ENCODE data around the gene SHLD1. TPM values are rescaled to one million over a fixed set of nuclear protein-coding genes. Genes with fewer than 3 reads are reported as not detected.

SHLD1 gene
- total and polyA plus RNA-seq, 7 donors = 0.99 to 18.7 (median 5.4) TPM

GRCh38 chr20:5859608-5860007 is 109.4 kb downstream of the SHLD1 start:
- no peaks in the 10 kb centered on the region for H3K27me3 ChIP-seq
- DNase-seq = no peak
- H3K4me1 ChIP-seq = peaks cover 0 to 9% (median 3%) of the 10 kb centered on the region in 4 donors
- H3K9me3 ChIP-seq = no peaks in the 10 kb centered on the region
- 95 to 96% methylated on average over 5 of the region's 5 CpGs for WGBS, 2 donors
- H3K4me3 ChIP-seq = no peak overlapping the region
- no peaks in the 10 kb centered on the region for H3K36me3 ChIP-seq
- no peak for TF ChIP-seq EP300 (IDR thresholded peaks at IDR 0.05)
- TF ChIP-seq POLR2AphosphoS5 (IDR thresholded peaks at IDR 0.05) = no peak
- TF ChIP-seq CTCF (IDR thresholded peaks at IDR 0.05) = no peak
- no peak for TF ChIP-seq POLR2A (IDR thresholded peaks at IDR 0.05)
- no peak overlapping the region for H3K27ac ChIP-seq
- intact Hi-C loops (cut with DNase I) = no loop called here

GRCh38 chr20:5862703-5863039 is 112.5 kb downstream of the SHLD1 start:
- 62 to 78% methylated on average over 3 of the region's 3 CpGs for WGBS, 2 donors
- Histone ChIP-seq H3K27ac (no peak overlapping the region), H3K27me3 (no peaks in the 10 kb centered on the region), H3K36me3 (no peaks in the 10 kb centered on the region), H3K4me1 (peaks cover 0 to 10% (median 4%) of the 10 kb centered on the region in 4 donors), H3K9me3 (no peaks in the 10 kb centered on the region), H3K4me3 (no peak overlapping the region)
- intact Hi-C loops (cut with DNase I) = no loop called here
- DNase-seq = no peak
- TF ChIP-seq POLR2A (IDR thresholded peaks at IDR 0.05) = no peak
- no peak for TF ChIP-seq POLR2AphosphoS5 (IDR thresholded peaks at IDR 0.05)
- no peak for TF ChIP-seq CTCF (IDR thresholded peaks at IDR 0.05)
- no peak for TF ChIP-seq EP300 (IDR thresholded peaks at IDR 0.05)

GRCh38 chr20:5863040-5863833 is 113.0 kb downstream of the SHLD1 start:
- intact Hi-C loops (cut with DNase I) = no loop called here
- 81 to 91% methylated on average over 12 of the region's 12 CpGs for WGBS, 2 donors
- Histone ChIP-seq H3K27me3 (no peaks in the 10 kb centered on the region), H3K36me3 (no peaks in the 10 kb centered on the region), H3K4me1 (peaks cover 0 to 10% (median 4%) of the 10 kb centered on the region in 4 donors), H3K4me3 (no peak overlapping the region), H3K9me3 (no peaks in the 10 kb centered on the region), H3K27ac (peak overlapping the region in 1 of 4 donors; percentile 10)
- no peak for DNase-seq
- TF ChIP-seq POLR2A (IDR thresholded peaks at IDR 0.05) = no peak
- peak in 1 of 4 donors; percentile 11 for TF ChIP-seq POLR2AphosphoS5 (IDR thresholded peaks at IDR 0.05)

DNA sequence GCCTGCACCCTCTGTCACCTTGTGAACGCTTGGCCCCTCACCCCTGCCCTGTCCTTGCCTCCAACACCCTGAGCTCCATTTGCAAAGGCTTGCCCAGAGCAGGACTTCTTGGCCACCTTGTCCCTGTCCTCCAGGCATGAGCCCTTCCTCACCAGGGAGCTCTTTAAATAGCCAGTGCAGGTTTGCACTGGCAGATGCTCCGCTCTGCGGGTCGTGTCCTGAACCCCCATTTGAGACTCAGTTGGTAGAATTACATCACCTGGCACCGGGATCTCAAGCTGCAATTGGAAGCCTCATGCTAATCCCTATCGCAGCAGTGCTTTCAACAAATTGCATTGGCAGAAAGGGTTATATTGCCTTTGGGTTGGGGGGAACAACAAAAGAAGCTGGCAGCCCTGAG is 114.2 kb downstream of the SHLD1 start:
- Histone ChIP-seq H3K4me1 (peaks cover 0 to 10% (median 4%) of the 10 kb centered on the region in 4 donors), H3K27ac (no peak overlapping the region), H3K9me3 (no peaks in the 10 kb centered on the region), H3K27me3 (no peaks in the 10 kb centered on the region), H3K36me3 (no peaks in the 10 kb centered on the region), H3K4me3 (no peak overlapping the region)
- WGBS, 2 donors = 75 to 88% methylated on average over 6 of the region's 6 CpGs
- TF ChIP-seq CTCF (IDR thresholded peaks at IDR 0.05) (no peak), POLR2A (IDR thresholded peaks at IDR 0.05) (no peak), EP300 (IDR thresholded peaks at IDR 0.05) (no peak)
- DNase-seq = no peak
- intact Hi-C loops (cut with DNase I) = no loop called here

DNA sequence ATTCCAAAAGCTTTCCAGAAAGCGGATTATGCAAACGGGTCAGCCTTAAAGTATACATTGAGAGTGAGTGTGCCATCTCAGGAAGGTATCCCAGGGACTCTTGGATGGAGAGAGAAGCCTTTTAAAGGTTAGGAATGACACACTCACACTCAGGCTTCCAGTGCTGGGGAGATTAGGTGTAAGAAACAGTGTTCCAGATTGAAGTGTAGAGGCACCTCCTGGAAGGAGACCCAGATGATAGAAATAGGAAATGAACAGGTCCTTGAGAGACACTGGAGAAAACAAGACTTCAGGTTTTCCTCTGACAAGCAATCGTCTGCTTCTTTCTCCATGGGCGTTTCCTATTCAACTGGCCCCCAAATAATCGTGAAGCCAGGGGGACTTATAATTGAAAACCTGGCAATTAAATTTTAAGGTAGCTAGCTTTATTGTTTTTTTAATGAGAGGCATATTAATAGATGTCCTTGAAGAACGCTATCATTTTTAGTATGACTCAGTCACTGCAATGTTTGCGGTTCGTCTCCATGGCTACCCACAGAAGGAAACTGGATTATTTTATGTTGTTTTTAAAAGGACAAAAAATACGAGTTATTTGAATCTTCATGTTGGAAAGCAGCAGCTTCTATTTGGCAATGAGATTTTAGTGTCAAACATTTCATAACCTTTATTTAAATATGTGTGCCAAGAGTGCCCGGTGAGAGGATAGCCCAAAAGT is 114.8 kb downstream of the SHLD1 start:
- WGBS, 2 donors = 74 to 76% methylated on average over 10 of the region's 10 CpGs
- intact Hi-C loops (cut with DNase I) = no loop called here
- H3K27me3 ChIP-seq = no peaks in the 10 kb centered on the region

More for the DNA sequence above, 114.8 kb downstream of the SHLD1 start:
- Histone ChIP-seq H3K4me1 (peaks cover 0 to 10% (median 4%) of the 10 kb centered on the region in 4 donors), H3K36me3 (no peaks in the 10 kb centered on the region), H3K4me3 (no peak overlapping the region), H3K9me3 (no peaks in the 10 kb centered on the region), H3K27ac (no peak overlapping the region)
- DNase-seq = no peak
- TF ChIP-seq POLR2AphosphoS5 (IDR thresholded peaks at IDR 0.05) (no peak), CTCF (IDR thresholded peaks at IDR 0.05) (no peak)

Data from sigmoid colon (tissue), 7 donors.